ENCODE data around the gene ZNF217.

GRCh38 chr20:53547664-53548239 is 45.9 kb downstream of the ZNF217 start:
- peak; percentile 74 for TF ChIP-seq CTCF (IDR thresholded peaks at IDR 0.05; ENCODE audit: insufficient read depth, low read length)
- TF ChIP-seq SPI1 (IDR thresholded peaks at IDR 0.05; ENCODE audit: borderline replicate concordance, low read depth) = no peak
- no peak for TF ChIP-seq POLR2AphosphoS5 (IDR thresholded peaks at IDR 0.05; ENCODE audit: low read depth)
- no peak for TF ChIP-seq REST (IDR thresholded peaks at IDR 0.05; ENCODE audit: insufficient replicate concordance, low read depth)
